GM21526 (cell line): ENCODE measurements around the gene TTF2.
A peak's percentile ranks its signal among the peaks of the same experiment; 100 is the strongest.

Source experiments
- ATAC-seq: cut with Tn5 transposase; IDR thresholded peaks from one replicate; pipeline ENCODE4 v1.9.1; 2021; ENCODE audit warnings: moderate library complexity; ENCODE audit not compliant: unreplicated experiment, low FRiP score

TTF2 gene

GRCh38 chr1:117044217-117044616 is 15.9 kb upstream of the TTF2 start:
- ATAC-seq = no peak

- no peak for ATAC-seq
Measured at GRCh38 chr1:117045644-117046043, 14.5 kb upstream of the TTF2 start.

- ATAC-seq = no peak
Measured at GRCh38 chr1:117046781-117047180, 13.3 kb upstream of the TTF2 start.

- no peak for ATAC-seq
Measured at GRCh38 chr1:117047271-117047670, 12.9 kb upstream of the TTF2 start.

- no peak for ATAC-seq
Measured at GRCh38 chr1:117049857-117050256, 10.3 kb upstream of the TTF2 start.

- ATAC-seq = peak; percentile 73
Measured at GRCh38 chr1:117051224-117052064, 8.7 kb upstream of the TTF2 start.

- no peak for ATAC-seq
Measured at GRCh38 chr1:117054068-117054467, 6.1 kb upstream of the TTF2 start.

GRCh38 chr1:117058810-117059209 is 1.3 kb upstream of the TTF2 start:
- ATAC-seq = no peak

GRCh38 chr1:117059334-117059677 is 820 bp upstream of the TTF2 start:
- peak; percentile 32 for ATAC-seq

- peak; percentile 6 for ATAC-seq
Measured at GRCh38 chr1:117060441-117061317, 553 bp downstream of the TTF2 start.

GRCh38 chr1:117061986-117062415 is 1.9 kb downstream of the TTF2 start:
- ATAC-seq = no peak

- ATAC-seq = no peak
Measured at GRCh38 chr1:117066367-117066766, 6.2 kb downstream of the TTF2 start.

GRCh38 chr1:117067533-117068370 is 7.6 kb downstream of the TTF2 start:
- ATAC-seq = peak; percentile 66

GRCh38 chr1:117068580-117068979 is 8.5 kb downstream of the TTF2 start:
- no peak for ATAC-seq

GRCh38 chr1:117069220-117069844 is 9.2 kb downstream of the TTF2 start:
- ATAC-seq = no peak

- no peak for ATAC-seq
Measured at GRCh38 chr1:117070124-117070523, 10.0 kb downstream of the TTF2 start.

- no peak for ATAC-seq
Measured at GRCh38 chr1:117076648-117077047, 16.5 kb downstream of the TTF2 start.

- no peak for ATAC-seq
Measured at GRCh38 chr1:117077267-117077666, 17.1 kb downstream of the TTF2 start.

- ATAC-seq = no peak
Measured at GRCh38 chr1:117079737-117080136, 19.6 kb downstream of the TTF2 start.

GRCh38 chr1:117084231-117084630 is 24.1 kb downstream of the TTF2 start:
- no peak for ATAC-seq
